Urinary bladder (tissue), 2 donors: ENCODE data around the gene AKR1C3. TPM values are rescaled to one million over a fixed set of nuclear protein-coding genes. Genes with fewer than 3 reads are reported as not detected.

Experiments used
- polyA plus RNA-seq: library from polyadenylated mRNA; stranded (reverse); fragments of 200-250 nt; gene quantifications from one replicate; pipeline ENCODE4 v1.2.3, GENCODE V29; 2013
- small RNA-seq: library from RNA; depleted of rRNA; stranded (forward); fragments of <200 nt; gene quantifications from one replicate; pipeline ENCODE3, GENCODE V24; 2014
- total RNA-seq: library from RNA; depleted of rRNA; stranded (reverse); fragments of >200 nt; gene quantifications from one replicate; pipeline ENCODE4 v1.2.3, GENCODE V29; 2014
- donor health status: healthy.

Gene AKR1C3
- total and polyA plus RNA-seq, 2 donors: 13.4 to 74.4 TPM

Small RNA genes lying within 50 kb of the gene (small RNA-seq; reads per million reads assigned to genes)
- gene RF00096: not detected

Other genes starting within 250 kb of the AKR1C3 start
- gene AKR1C1, start 131.0 kb upstream of the AKR1C3 start, total RNA-seq: 27.8 TPM
- 124 TPM for gene AKR1C1, start 131.0 kb upstream of the AKR1C3 start, polyA plus RNA-seq
- gene AKR1C2, start 90.6 kb upstream of the AKR1C3 start, total RNA-seq: 19.7 TPM
- 153 TPM for gene AKR1C2, start 90.6 kb upstream of the AKR1C3 start, polyA plus RNA-seq
- not detected for gene AKR1C8, start 90.7 kb downstream of the AKR1C3 start, total RNA-seq
- gene AKR1C8, start 90.7 kb downstream of the AKR1C3 start, polyA plus RNA-seq: not detected
- not detected for gene AKR1C4, start 102.4 kb downstream of the AKR1C3 start, total RNA-seq
- 0.09 TPM for gene AKR1C4, start 102.4 kb downstream of the AKR1C3 start, polyA plus RNA-seq